Skeletal muscle tissue (tissue), 4 donors: ENCODE results near the gene METTL26. TPM values are rescaled to one million over a fixed set of nuclear protein-coding genes. Genes with fewer than 3 reads are reported as not detected.
A peak's percentile ranks its signal among the peaks of the same experiment; 100 is the strongest.

ENCODE experiments used
- H3K27ac ChIP-seq: one replicate; pipeline ENCODE4 v1.7.0; 2013; ENCODE audit warnings: mild to moderate bottlenecking, low read depth, low read length, inconsistent platforms
- H3K27me3 ChIP-seq, 3 donors: one replicate each; pipeline ENCODE4 v1.7.0; 2013; ENCODE audit warnings: low read length in 3 of 3; ENCODE audit not compliant: control insufficient read depth in 3 of 3, insufficient read depth in 3 of 3
- H3K36me3 ChIP-seq, 3 donors: one replicate each; pipeline ENCODE4 v1.7.0; 2013; ENCODE audit warnings: low read length in 3 of 3; ENCODE audit not compliant: control insufficient read depth in 3 of 3, insufficient read depth in 3 of 3
- H3K4me1 ChIP-seq, 3 donors: one replicate each; pipeline ENCODE4 v1.7.0; 2013; ENCODE audit warnings: low read length in 3 of 3, mild to moderate bottlenecking in 3 of 3; ENCODE audit not compliant: control insufficient read depth in 3 of 3, insufficient read depth in 3 of 3
- H3K4me3 ChIP-seq, 3 donors: one replicate each; pipeline ENCODE4 v1.7.0; 2013; ENCODE audit warnings: low read length in 3 of 3
- H3K9ac ChIP-seq, 3 donors: one replicate each; pipeline ENCODE4 v1.7.0; 2013; ENCODE audit warnings: low read length in 3 of 3, mild to moderate bottlenecking in 3 of 3, moderate library complexity in 2 of 3, low read depth in 1 of 3
- H3K9me3 ChIP-seq, 3 donors: one replicate each; pipeline ENCODE4 v1.7.0; 2013; ENCODE audit warnings: low read length in 3 of 3; ENCODE audit not compliant: control insufficient read depth in 3 of 3
- total RNA-seq: library from RNA; depleted of rRNA; stranded (reverse); fragments of >200 nt; gene quantifications from one replicate; pipeline ENCODE4 v1.2.3, GENCODE V29; 2014
- donor health status: Osteomylitis.

The METTL26 gene
- total RNA-seq, 1 donor from 2014 or later: 32.4 TPM

GRCh38 chr16:586047-586644 lies 50.0 kb downstream of the METTL26 start:
- Histone ChIP-seq H3K27ac (no peak overlapping the region), H3K9me3 (no peaks in the 10 kb centered on the region), H3K4me1 (peaks cover 38 to 60% (median 52%) of the 10 kb centered on the region in 3 donors), H3K27me3 (peaks cover 0 to 5% (median 0%) of the 10 kb centered on the region in 3 donors), H3K9ac (peak overlapping the region in 2 of 3 donors; percentile 27 to 98), H3K4me3 (no peak overlapping the region), H3K36me3 (peaks cover 0 to 4% (median 1%) of the 10 kb centered on the region in 3 donors)

GRCh38 chr16:585351-585750 lies 50.8 kb downstream of the METTL26 start:
- Histone ChIP-seq H3K27me3 (peaks cover 0 to 5% (median 0%) of the 10 kb centered on the region in 3 donors), H3K4me3 (no peak overlapping the region), H3K4me1 (peaks cover 32 to 52% (median 44%) of the 10 kb centered on the region in 3 donors), H3K27ac (no peak overlapping the region), H3K9ac (peak overlapping the region in 2 of 3 donors; percentile 16 to 30), H3K36me3 (peaks cover 0 to 5% (median 4%) of the 10 kb centered on the region in 3 donors), H3K9me3 (no peaks in the 10 kb centered on the region)

Other genes starting within 250 kb of the METTL26 start
- gene NME4, start 239.1 kb downstream of the METTL26 start, total RNA-seq: 21.4 TPM
- gene DECR2, start 234.4 kb downstream of the METTL26 start, total RNA-seq: 2.6 TPM
- 5.2 TPM for gene RAB11FIP3, start 210.7 kb downstream of the METTL26 start, total RNA-seq
- 9.9 TPM for gene CAPN15, start 108.6 kb downstream of the METTL26 start, total RNA-seq
- not detected for gene PRR35, start 75.9 kb downstream of the METTL26 start, total RNA-seq
- gene NHLRC4, start 69.3 kb downstream of the METTL26 start, total RNA-seq: 1.6 TPM
- 11.0 TPM for gene PIGQ, start 66.3 kb downstream of the METTL26 start, total RNA-seq
- 5.7 TPM for gene RAB40C, start 46.2 kb downstream of the METTL26 start, total RNA-seq
- gene WFIKKN1, start 5.3 kb downstream of the METTL26 start, total RNA-seq: 0.52 TPM
- gene MCRIP2, start 5.5 kb upstream of the METTL26 start, total RNA-seq: 20.4 TPM
- gene WDR90, start 13.1 kb upstream of the METTL26 start, total RNA-seq: 6.3 TPM
- 14.1 TPM for gene RHOT2, start 31.8 kb upstream of the METTL26 start, total RNA-seq
- under 0.01 TPM for gene RHBDL1, start 39.4 kb upstream of the METTL26 start, total RNA-seq
- 87.7 TPM for gene STUB1, start 44.1 kb upstream of the METTL26 start, total RNA-seq
- gene JMJD8, start 48.0 kb upstream of the METTL26 start, total RNA-seq: 13.0 TPM
- 2.1 TPM for gene WDR24, start 54.1 kb upstream of the METTL26 start, total RNA-seq
- not detected for gene FBXL16, start 69.5 kb upstream of the METTL26 start, total RNA-seq
- gene METRN, start 78.8 kb upstream of the METTL26 start, total RNA-seq: 18.3 TPM
- 12.0 TPM for gene ANTKMT, start 84.8 kb upstream of the METTL26 start, total RNA-seq
- gene CCDC78, start 90.1 kb upstream of the METTL26 start, total RNA-seq: not detected
- 1.0 TPM for gene HAGHL, start 90.8 kb upstream of the METTL26 start, total RNA-seq
- 43.3 TPM for gene CIAO3, start 104.7 kb upstream of the METTL26 start, total RNA-seq
- 1.0 TPM for gene MSLN, start 124.4 kb upstream of the METTL26 start, total RNA-seq
- gene RPUSD1, start 152.1 kb upstream of the METTL26 start, total RNA-seq: 8.9 TPM
- 4.2 TPM for gene CHTF18, start 152.3 kb upstream of the METTL26 start, total RNA-seq
- gene GNG13, start 164.4 kb upstream of the METTL26 start, total RNA-seq: not detected